HG02885 (cell line): ENCODE results near the gene LIMK2.

ENCODE experiments used
- ATAC-seq: cut with Tn5 transposase; IDR thresholded peaks from one replicate; pipeline ENCODE4 v1.9.1; 2021; ENCODE audit warnings: mild to moderate bottlenecking; ENCODE audit not compliant: unreplicated experiment, poor library complexity

LIMK2 gene

GRCh38 chr22:31326877-31327276 is 114.8 kb downstream of the LIMK2 start:
- ATAC-seq = no peak

GRCh38 chr22:31327806-31328543 is 115.9 kb downstream of the LIMK2 start:
- ATAC-seq = no peak

DNA sequence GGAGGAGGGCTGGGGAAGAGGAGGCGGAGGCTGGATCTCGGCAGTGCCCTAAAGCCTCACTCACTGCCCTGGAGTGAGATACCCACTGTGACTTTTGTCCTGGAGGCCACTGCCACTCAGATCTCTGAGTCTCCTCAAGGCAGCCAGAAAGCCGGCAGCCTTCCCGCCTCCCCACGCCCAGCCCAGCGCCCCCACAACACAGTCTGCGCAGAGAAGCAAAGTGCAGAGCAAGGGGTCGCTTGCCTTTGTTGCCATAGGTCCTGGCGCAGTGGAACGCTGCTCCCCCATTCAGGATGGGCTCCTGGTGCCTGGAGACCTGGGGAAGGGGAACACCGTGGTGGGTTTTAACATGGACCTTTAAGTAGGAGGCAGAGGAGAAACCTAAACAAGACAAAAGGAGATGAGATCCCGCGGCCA is 116.5 kb downstream of the LIMK2 start:
- no peak for ATAC-seq

DNA sequence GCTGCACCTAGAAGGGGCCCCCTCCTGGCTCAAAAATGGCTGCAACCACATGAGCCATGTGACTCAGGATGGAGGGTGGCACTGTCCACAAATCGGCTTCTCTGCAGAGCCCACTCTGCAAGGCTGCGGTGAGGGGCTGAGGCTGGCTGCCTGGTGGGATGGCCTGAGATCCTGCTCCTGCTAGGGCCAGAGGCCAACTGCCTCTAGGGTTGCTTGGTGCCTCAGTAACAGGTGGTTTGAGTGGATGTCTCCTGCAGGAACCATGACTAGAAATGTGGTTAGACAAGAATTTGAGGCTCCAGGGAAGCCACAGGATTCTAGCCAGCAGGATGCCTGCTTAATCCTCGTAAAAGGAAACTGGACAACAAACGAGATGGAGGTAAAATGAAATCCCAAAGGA is 116.9 kb downstream of the LIMK2 start:
- no peak for ATAC-seq
